Breast epithelium (tissue), 3 donors: ENCODE data around the gene NHERF2.

ENCODE experiments used
- CTCF ChIP-seq, 3 donors: fragments of 450-650 bp; IDR thresholded peaks; one replicate each; pipeline ENCODE4 v1.5.1; 2016 to 2017; ENCODE audit warnings: antibody characterized with exemption in 3 of 3, mild to moderate bottlenecking in 3 of 3, moderate library complexity in 3 of 3
- POLR2A ChIP-seq: fragments of 450-650 bp; IDR thresholded peaks from one replicate; pipeline ENCODE4 v1.6.1; 2016; ENCODE audit warnings: antibody characterized with exemption, mild to moderate bottlenecking, moderate library complexity
- POLR2AphosphoS5 ChIP-seq, 3 donors: sonication (generic); formaldehyde crosslinking; IDR thresholded peaks; one replicate each; pipeline ENCODE4 v1.6.1; 2017; ENCODE audit warnings: antibody characterized with exemption in 3 of 3

DNA sequence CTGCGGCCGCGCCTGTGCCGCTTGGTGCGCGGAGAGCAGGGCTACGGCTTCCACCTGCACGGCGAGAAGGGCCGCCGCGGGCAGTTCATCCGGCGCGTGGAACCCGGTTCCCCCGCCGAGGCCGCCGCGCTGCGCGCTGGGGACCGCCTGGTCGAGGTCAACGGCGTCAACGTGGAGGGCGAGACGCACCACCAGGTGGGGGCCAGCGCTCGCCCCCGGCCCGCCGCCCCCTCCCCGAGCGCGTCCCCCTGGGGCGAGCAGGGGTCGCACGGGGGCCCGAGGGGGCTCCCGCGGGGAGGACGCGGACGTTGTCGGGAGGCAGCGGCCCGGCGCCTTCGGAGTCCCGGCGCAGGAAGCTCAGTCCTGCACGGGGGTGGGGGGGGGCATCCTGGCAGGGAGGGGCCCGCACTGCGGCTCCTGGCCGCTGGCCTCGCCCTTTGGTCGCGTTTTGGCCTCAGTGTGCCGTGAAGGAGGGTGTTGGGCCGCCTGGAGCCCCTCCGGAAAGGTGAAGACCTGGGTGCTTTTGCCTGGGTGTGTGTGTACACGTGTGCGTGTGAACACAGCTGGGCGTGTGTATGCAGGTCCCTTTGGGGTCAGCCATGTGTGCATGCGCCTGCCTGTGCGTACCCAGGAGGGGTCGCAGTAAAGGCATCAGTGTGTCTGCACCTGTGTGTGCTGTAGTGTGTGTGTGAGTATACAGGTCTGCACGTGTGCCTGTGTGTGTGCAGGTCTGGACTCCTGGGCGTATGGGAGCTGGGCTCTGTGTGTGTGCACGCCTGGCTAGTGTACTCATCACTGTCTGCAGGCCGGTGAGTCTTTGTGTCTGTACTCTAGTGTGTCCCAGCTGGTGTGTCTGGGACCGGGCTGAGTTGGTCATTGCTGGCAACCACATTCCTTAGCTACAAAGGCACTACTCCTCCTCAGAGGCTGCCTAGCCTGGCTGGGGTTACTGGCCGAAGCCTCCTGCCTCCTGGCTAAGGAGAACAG is 615 bp downstream of the NHERF2 start:
- no peak for TF ChIP-seq POLR2AphosphoS5 (IDR thresholded peaks at IDR 0.05)
- no peak for TF ChIP-seq CTCF (IDR thresholded peaks at IDR 0.05)
- TF ChIP-seq POLR2A = no peak
